Prostate gland (tissue), 2 donors: ENCODE measurements around the gene CUL7.
"Not testable (repeated sequence)": the region's sequence is repeated elsewhere in the genome, so short reads cannot be mapped to it uniquely, and the experiment has no call there.

Experiments used
- CTCF ChIP-seq, 4 experiments: fragments of 200-600 bp in 2 of 4; fragments of 450-650 bp in 2 of 4; sonication (generic) in 2 of 4; IDR thresholded peaks; 1 replicate in 3 of 4; 2 replicates in 1 of 4; pipeline ENCODE4 v1.5.1; 2016 to 2019; ENCODE audit warnings: antibody characterized with exemption in 4 of 4, mild to moderate bottlenecking in 2 of 4, moderate library complexity in 2 of 4
- POLR2A ChIP-seq: fragments of 450-650 bp; IDR thresholded peaks from one replicate; pipeline ENCODE4 v1.6.1; 2016; ENCODE audit warnings: antibody characterized with exemption, mild to moderate bottlenecking
- POLR2AphosphoS5 ChIP-seq: sonication (generic); formaldehyde crosslinking; IDR thresholded peaks from one replicate; pipeline ENCODE4 v1.6.1; 2017; ENCODE audit warnings: antibody characterized with exemption

- not testable (repeated sequence) for TF ChIP-seq CTCF (IDR thresholded peaks at IDR 0.05); POLR2AphosphoS5; POLR2A
These were observed 55.4 kb downstream of the CUL7 start for GRCh38 chr6:42998205-42998604.
